Sigmoid colon (tissue), 4 donors: ENCODE measurements around the gene FMNL2.

Source experiments
- POLR2A ChIP-seq, 2 donors: fragments of 450-650 bp; IDR thresholded peaks; one replicate each; pipeline ENCODE4 v1.6.1; 2016; ENCODE audit warnings: antibody characterized with exemption in 2 of 2, mild to moderate bottlenecking in 2 of 2, moderate library complexity in 2 of 2
- POLR2AphosphoS5 ChIP-seq, 4 donors: sonication (generic); formaldehyde crosslinking; IDR thresholded peaks; one replicate each; pipeline ENCODE4 v1.6.1; 2017; ENCODE audit warnings: antibody characterized with exemption in 4 of 4

GRCh38 chr2:152513029-152513428, 178.1 kb downstream of the FMNL2 start:
- TF ChIP-seq POLR2A (IDR thresholded peaks at IDR 0.05) (no peak), POLR2AphosphoS5 (IDR thresholded peaks at IDR 0.05) (no peak)
